IPS DF 4.7 (cell line): ENCODE results near the gene TLE1.

Source experiments
- DNase-seq: peaks from one replicate; pipeline ENCODE4 v3.0.0-alpha.2; 2013; ENCODE audit warnings: low spot score; ENCODE audit errors: extremely low read depth

The TLE1 gene

GRCh38 chr9:81549500-81550206 is 139.7 kb downstream of the TLE1 start:
- DNase-seq, result peak; percentile 33

GRCh38 chr9:81548911-81549310 is 140.4 kb downstream of the TLE1 start:
- DNase-seq, result no peak

GRCh38 chr9:81546489-81546888 is 142.9 kb downstream of the TLE1 start:
- DNase-seq, result no peak

- no peak for DNase-seq
Measured at GRCh38 chr9:81543695-81544094, 145.7 kb downstream of the TLE1 start.

- no peak for DNase-seq
Measured at GRCh38 chr9:81542118-81542889, 147.0 kb downstream of the TLE1 start.

- no peak for DNase-seq
Measured at GRCh38 chr9:81540142-81540710, 149.1 kb downstream of the TLE1 start.

- no peak for DNase-seq
Measured at GRCh38 chr9:81539317-81539716, 150.0 kb downstream of the TLE1 start.

- DNase-seq, result no peak
Measured at GRCh38 chr9:81538890-81539289, 150.5 kb downstream of the TLE1 start.

- no peak for DNase-seq
Measured at GRCh38 chr9:81537964-81538363, 151.4 kb downstream of the TLE1 start.

- DNase-seq, result no peak
Measured at GRCh38 chr9:81536242-81537025, 152.9 kb downstream of the TLE1 start.

GRCh38 chr9:81535542-81536241 is 153.7 kb downstream of the TLE1 start:
- no peak for DNase-seq

- no peak for DNase-seq
Measured at GRCh38 chr9:81534138-81534875, 155.0 kb downstream of the TLE1 start.
